ENCODE results near the gene GLT6D1.

Gene GLT6D1

DNA sequence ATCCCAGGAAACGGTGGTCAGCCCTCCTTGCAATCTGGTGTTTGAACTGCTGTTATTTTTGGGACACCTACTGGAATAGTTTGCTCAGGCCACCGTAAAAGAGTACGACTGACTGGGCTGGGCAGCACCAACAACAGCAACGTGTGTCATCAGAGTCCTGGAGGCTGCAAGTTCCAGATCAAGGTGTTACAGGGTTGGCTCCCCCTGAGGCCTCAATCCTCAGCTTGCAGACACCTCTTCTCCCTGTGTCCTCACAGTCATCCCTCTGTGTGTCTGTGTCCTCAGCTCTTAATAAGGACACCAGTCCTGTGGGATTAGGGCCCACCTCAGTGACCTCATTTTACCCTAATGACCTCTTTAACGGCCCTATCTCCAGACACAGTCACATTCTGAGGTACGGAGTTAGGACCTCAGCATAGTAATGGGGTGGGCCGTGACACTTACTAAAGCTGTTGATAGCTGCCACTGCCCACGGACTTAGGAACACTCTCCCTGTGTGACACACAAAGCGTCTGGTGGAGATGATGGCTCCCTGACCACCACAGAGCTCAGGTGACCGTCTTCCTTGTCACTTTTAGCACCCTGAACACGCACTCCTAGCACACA, 16.8 kb downstream of the GLT6D1 start:
- no peak for DNase-seq (ENCODE audit: low read depth)

DNA sequence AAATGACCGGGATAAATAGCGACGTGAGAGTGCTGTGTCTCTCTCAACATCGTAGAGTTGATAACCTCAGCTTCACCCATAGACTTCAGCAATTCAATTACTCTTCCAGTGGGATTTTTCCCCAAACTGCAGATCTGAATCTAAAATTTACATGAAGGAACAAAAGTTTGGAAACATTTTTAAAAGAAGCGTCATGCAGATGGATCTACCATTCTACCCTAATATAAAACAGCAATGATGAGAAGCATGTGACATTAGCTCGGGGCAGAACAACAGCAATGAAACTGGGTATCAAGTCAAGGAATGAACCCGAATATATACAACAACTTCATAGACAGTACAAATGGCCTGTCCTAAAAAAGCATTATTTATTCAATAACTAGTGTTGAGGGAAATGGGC, 18.8 kb downstream of the GLT6D1 start:
- DNase-seq (ENCODE audit: low read depth) = no peak

DNA sequence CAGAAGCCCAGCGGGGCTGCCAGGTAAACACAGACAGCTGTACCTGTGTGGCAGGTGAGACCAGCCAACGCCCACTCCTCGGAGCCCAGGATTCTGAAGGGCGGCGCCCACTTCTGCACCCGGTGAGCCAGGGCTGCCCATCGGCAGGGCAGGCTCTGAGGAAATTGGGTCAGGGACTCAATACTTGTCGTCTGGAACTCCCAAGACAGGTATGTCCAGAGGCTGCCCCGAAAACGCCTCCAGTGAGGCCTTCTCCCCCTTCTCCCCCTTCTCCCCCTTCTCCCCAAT, 19.8 kb downstream of the GLT6D1 start:
- DNase-seq (ENCODE audit: low read depth) = no peak

DNA sequence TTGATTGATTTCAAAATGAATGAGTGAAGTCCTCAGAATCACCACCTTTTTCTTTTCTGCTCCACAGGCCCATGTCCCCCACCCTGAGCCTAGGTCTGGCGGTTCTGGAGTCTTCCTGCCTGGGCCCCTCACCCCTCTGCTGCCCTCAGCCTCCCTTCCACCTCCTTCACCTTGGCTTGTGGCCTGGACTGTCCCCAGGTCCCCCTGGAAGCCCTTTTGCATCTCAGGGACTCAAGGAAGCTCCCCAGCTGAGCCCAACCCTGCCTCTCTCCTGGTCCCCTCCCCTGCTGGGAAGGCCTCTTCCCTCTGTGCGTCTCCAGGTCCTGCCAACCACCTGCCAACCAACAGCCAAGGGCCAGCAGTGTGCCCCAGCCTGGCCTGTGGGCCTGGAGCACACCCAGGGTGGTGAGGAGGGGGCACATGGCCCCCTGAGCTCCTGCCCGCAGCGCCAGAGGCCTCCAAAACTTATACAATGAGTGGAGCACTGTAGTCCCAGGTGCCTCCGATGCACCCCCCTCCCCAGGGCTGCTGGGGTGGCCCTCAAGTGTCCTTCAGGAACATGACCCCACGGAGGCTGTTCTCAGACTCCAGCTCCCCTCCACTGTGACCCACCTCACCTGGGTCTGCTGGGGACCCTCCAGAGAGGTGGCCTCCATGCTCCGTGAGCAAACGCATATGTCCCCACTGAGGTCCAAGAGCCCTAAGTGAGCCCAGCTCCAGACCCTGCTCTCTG, 20.3 kb downstream of the GLT6D1 start:
- no peak for DNase-seq (ENCODE audit: low read depth)

DNA sequence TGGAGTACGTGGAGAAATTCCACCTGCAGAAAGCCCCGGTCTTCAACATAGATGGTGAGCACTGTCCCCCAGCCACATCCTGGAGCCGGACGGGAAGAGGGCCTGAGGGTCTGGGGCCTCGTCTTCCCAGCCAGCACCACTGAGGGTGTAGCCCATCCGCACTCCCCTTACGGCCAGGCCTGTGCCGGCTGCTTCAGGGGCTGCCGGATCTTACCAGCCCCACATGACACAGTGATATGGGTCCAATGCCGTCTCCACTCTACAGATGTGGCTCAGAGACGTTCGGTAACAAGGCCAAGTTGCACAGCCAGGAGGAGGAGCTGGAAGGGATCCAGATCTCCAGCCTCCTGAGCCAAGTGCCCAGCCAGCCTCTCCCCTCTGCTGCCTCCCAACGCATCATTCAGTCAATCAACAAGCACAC, 21.3 kb downstream of the GLT6D1 start:
- no peak for DNase-seq (ENCODE audit: low read depth)

DNA sequence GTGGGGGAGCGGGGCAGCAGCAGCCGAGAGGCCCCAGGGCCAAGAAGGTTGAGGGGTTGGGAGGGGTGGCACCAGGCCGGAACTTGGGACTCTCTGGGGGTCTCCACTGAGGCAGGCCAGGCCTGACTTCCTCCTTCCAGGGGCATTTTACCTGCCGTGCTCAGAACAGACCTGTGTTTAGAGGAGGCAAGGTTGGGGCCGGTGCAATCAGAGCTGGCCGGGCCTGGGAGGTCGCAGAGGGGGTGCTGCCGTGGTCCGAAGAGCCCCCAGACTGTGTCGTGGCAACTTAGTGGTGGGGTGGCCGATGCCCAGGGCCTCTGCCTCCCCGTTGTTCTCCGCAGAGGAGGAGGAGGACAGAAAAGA, 21.8 kb downstream of the GLT6D1 start:
- no peak for DNase-seq (ENCODE audit: low read depth)

DNA sequence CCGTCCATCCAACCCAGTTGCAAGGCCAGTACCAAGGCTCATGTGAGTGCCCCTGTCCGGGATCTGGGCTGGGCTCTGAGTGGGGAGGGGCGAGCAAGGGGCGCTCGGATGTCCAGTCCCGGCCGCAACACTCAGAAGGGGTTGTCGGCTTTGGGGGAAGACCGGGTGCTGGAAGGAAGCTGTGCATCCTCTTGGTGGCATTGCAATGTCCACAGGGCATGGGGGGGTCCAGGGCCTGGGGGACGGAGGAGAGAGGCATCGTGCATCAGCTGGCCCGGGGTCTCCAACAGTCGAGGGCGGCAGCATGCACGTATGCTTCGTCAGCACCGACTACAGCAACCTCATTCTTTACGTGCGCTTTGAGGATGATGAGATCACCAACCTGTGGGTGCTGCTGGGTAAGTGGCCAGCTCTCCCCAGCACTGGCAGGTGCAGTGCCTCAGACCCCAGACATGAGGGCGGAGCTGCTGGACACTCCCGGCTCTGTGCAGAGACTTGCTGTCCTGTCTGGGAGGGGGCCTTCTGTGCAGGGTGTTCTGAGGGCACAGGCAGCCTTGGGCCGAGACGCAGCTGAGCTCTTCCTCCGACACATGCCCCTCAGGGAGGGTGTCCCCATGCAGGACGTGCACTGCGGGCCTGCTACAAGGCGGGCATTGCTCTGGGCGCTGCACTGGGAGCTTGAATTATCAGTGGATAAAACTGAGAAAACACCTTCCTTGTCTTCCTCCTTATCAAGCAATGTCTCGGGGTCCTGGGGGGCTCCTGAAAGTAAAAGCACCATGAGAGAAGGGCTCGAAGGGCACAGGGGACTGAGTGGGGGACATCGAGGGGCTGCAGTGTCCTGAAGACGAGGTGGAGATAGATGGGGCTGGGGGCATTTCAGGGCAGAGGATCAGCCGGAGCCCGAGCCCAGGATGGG, 22.5 kb downstream of the GLT6D1 start:
- no peak for DNase-seq (ENCODE audit: low read depth)

DNA sequence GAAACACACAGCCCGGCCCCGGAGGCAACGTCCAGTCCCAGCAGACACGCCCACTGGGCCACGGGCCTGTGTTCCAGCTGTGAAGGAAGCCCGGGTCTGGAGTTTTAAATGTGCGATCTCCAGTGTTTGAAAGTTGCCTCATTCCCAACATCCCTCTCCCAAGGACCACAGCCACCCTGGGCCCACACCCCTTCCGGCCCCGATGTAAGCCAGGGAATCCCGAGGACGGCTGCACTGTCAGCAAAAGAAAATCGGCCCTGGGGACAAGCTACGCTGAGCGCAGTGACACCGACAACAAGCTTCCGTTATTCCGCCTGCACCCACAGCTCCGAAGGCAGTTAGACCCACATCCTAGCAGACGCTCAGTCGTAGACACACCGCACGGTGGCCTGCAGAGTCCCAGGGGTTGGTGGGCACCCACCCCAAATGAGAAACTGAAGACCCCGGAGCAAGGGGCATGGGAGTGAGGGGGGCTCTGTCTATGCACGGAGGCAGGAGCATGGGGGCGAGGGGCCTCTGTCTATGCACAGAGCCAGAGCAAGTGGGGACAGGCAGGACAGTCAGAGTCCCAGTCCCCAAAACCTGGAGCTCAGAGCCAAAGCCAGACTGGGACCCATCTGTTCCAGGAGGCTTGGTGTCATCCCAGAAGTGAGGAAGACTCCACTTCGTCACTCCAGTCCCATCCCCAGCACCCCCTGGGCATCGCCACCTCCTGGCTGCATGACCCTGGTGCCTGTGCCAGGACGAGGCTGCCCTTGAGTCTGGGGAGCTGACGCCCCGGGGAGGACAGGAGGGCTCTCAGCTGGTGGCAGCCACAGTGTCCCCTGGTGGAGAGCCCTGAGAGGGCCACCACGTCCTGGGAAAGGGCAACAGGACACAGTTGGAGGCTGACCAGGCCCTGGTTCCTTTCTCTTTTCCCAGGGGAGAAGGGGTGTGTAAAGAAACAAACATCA, 23.4 kb downstream of the GLT6D1 start:
- DNase-seq (ENCODE audit: low read depth) = no peak

DNA sequence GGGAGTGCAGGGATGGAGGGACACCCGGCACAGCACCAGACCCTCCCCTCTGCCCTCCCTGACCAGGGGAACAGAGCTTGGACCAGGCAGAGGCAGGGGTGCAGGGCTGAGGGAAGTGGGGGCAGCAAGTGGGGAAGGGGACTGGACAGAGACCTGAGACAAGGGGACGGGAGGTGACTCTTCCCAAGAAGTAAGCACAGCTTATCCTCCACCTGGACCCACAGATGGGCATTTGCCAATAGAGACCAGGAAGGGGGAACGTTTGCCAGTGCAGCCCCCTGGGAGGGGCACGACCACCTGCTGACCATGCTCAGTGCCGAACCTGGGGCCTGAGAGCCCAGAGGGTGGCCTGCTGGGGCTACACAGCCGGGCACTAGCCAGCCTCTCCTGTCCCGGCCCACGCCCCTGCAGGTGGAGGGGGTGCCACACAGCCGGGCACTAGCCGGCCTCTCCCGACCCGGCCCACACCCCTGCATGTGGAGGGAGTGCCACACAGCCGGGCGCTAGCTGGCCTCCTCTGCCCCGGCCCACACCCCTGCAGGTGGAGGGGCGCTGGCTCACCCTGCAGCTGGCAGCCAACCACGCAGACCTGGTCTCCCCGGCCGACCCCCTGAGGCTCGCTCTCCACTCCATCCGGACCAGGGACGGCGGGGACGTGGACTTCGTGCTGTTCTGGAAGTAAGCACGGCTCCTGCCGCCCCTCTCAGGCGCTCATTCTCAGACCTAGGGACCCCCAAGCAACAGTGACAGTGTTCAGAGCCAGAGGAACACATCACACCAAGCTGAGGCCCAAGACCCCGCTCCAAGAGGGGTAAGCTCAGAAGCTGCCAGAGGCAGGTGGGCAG, 24.3 kb downstream of the GLT6D1 start:
- no peak for DNase-seq (ENCODE audit: low read depth)

DNA sequence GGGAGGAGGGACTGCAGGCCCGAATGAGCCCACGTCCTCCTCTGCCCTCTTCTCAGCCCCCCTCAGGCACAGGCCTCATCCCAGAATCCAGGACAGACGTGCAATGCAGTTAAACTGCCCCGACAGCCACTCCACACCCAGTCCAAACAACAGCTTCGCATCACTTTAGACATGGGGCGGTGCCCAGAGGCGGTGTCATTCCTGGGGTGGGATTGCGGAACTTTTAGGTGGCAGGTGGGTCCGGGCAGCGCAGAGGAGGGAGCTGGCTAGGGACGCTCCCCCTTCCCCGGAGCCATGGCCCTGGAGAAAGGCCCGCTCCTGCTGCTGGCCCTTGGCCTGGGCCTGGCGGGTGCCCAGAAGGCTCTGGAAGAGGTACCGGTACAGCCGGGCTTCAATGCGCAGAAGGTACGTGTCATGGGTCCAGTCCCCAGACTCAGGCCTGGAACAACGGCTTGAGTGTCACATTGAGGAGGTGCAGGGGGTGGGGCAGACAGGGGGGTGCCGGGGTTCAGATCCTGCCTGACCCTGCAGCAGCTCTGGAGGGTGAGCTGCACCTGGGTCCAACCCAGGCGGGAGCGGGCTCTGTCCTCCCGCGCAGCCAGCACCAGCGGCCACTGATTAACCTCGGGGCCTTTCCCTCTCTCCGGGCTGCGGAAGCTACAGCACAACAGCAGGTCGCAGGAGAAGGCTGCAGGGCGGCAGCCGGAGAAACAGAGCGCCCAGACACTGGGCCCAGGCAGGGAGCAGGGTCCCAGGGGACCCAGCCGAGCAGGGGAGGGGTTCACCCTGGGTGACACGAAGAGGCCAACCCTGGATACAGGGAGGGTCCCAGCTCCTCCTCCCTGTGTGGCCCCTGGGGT, 25.2 kb downstream of the GLT6D1 start:
- DNase-seq (ENCODE audit: low read depth) = no peak

DNA sequence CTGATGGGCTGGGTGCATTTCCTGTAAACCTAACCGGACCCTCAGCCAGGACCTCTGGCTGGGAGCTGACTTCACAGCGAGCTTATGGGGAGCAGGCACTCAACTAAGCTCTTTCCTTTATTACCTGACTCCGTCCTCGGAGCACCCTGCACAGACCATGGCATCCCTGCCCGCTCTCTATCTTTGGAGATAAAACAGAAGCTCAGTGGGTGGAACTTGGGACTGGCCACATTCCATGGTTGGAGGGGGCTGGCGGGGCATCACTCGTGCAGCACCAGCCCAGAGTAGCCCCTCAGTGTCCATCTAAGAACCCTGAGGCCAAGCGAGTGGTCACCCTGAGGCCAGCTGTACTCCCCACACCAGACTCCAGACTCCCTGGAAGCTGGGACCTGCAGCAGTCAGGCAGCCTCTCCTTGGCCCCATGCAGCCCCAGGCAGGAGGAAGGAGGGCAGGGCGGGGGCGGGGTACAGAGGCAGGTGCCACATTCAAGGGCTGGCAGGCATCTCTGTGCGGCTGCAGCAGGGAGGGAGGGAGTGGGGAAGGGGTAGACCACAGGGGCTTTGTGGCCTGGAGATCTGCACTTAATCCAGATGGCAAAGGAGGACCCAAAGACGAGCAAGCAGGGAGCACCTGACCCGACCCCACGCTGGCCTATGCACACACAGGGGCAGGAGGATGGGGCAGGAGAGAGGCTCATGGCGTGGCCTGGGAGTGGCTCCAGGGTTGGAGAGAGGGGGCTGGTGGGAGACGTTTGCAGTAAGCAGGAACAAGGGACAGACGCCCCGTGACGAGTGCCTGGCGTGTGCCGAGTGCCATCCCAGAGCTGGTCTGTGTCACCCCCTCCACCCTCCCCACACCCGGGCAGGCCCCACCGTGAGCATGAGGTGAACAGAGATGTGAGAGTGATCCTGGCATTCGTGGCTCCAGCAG, 26.1 kb downstream of the GLT6D1 start:
- no peak for DNase-seq (ENCODE audit: low read depth)

DNA sequence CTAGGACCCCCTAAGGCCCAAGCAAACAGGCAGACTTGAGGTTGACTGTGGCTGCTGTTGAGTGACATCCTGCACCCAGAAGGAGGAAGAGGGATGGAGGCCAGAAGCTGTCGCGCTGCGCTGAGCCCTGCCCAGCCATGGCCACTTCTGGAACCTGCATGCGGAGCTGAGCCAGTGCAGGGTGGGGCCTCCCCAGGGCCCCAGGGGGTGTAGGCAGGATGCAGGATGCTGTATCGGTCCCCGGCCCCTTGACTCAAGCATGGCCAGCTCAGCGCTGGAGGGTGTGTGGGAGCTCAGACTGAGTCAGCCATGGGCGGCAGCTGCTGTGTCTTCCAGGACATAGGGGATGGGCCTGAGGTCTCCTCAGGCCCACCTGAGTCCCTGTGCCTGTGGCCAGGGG, 26.9 kb downstream of the GLT6D1 start:
- no peak for DNase-seq (ENCODE audit: low read depth)

DNA sequence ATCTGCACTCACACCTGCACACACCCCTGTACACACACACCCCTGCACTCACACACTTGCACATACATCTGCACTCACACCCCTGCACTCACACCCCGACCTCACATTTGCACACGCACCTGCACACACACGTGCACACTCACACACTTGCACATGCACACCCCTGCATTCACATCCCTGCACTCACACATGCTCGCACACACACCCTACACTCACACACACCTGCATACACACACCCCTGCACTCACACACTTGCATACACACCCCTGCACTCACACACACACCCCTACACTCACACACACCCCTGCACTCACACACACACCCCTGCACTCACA, 27.5 kb downstream of the GLT6D1 start:
- DNase-seq (ENCODE audit: low read depth) = no peak

DNA sequence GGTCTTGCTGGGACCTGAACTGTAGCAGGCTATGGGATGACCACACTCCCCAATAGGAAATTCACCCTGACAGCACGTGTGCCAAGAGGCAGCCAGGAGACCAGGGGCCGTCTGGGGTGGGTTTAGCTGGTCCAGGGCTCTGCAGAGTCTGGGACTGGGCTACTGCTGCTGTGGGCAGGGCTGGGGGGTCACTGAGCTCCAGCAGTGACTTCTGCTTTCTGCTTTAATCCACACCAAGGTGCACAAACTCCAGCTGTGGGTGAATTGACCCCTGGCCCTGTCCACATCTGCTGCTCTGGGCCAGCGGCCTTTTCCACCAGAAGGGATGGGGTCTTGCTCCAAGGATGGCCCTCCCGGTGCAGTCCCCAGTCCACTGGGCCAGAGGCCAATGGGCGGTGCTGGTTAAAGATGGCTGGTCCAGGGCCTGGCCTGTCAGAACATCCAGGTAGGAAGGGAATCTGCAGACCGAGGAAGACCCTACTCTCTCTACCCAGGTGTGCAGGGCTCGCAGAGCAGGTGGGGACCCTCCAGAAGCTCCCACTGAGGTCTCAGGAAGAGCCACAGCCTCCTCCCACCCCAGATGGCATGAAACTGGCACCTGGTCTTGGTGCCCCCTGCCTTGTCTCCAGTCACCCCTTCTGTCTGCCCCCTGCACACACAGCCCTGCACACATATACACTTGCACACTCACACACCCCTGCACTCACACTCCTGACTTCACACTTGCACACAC, 28.0 kb downstream of the GLT6D1 start:
- DNase-seq (ENCODE audit: low read depth) = no peak

DNA sequence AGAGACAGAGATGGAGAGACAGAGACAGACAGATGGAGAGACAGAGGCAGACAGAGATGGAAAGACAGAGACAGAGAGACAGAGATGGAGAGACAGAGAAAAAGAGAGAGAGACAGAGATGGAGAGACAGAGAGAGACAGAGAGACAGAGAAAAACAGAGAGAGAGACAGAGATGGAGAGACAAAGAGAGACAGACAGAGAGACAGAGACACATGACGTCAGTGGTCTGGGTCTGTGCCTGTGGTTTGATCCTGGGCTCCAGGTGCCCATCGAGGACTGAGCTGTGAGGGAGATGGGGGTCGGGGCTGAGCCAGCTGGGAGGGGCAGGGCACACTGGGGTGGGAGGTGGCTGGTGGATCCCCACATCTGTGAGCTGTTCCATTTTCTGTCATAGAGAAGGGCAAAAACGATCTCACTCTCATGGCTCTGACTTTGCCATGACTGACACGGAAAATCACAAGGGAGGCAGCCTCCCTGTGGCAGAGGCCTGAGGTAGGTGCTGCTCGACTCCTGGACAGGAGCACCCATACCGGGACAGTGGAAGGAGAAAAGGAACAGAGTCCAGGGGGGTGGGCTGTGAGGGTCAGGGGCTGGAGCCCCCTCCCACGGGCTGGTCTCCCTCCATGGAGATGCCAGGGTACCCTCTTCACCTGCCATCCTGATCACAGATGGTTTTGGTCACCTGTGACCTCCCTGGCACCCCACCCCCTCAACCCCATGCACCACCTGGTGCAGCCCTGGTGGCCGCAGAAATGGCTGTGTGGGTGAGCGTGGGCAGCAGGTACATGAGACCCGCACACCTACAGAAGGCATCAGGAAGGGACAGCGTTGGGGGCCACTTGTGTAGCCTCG, 28.8 kb downstream of the GLT6D1 start:
- no peak for DNase-seq (ENCODE audit: low read depth)

DNA sequence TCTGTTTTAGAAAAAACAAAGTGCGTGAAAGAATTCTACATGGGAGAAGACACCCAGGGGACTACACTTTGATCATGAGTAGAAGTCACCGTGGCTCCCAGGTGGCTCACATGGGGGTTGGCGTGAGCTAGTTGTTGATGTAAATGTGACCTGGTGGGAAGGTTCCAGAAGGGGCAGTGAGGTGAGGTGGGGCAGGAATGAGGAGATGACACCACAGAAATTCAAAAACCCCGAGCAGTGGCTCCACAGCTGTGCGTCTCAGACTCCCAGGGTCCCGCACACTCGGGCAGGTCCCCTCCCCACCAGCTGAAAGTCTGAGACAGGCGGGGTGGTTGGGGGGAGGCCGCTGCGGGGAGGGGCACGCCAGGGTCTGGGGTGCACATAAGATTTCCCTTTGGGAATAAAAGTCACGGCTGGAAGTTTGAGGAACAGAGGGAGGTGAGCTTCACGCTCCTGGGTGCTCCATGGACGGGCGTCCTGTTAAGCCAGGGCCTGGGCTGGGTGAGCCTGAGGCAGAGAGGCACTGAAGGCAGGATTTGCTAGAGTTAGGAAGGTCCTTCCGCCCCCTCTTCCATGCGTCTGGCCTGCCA, 29.9 kb downstream of the GLT6D1 start:
- no peak for DNase-seq (ENCODE audit: low read depth)

DNA sequence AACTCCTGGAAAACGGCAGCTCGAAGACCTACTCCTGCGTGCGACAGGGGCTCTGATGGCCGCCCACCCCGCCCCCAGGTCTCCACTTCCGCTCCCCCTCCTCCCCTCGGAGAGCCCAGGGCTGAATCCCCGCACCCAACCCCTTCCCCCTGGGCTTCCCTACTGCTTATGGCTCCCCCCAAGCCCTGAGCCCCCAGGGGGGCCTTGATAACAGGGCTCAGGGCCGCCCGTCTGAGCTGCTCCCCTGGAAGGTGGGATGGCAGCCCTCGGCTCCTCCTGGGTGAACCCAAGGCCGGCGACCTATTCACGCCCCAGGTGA, 30.4 kb downstream of the GLT6D1 start:
- no peak for DNase-seq (ENCODE audit: low read depth)

Data from fibroblast of gingiva (primary cell).